ENCODE measurements around the gene ADAM15.
A peak's percentile ranks its signal among the peaks of the same experiment; 100 is the strongest.

The ADAM15 gene

DNA sequence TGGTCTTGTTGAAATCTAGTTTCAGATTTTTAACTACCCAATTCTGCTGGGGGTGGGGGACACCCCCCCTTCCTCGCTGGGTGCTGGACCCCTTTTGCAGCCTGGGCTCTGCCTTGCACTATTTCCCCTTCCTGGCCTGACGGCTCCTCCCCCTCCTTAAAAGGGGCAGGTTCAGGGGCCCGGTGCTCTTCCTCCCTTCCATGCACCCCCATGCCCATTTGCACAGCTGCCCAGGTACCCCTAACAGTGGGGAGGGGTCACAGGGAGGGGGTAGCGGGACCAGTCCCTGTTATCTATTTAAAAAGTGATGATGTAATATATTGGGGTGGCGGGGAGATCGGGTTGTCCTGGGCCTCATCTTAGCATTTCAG lies 33.2 kb upstream of the ADAM15 start:
- peak overlapping the region; percentile 84 to 97 for H3K27ac ChIP-seq
- H3K4me3 ChIP-seq, result peak overlapping the region; percentile 79
- TF ChIP-seq CTCF (IDR thresholded peaks at IDR 0.05), result no peak
- DNase-seq (ENCODE audit: low spot score), result no peak

GRCh38 chr1:155018617-155019348 lies 32.3 kb upstream of the ADAM15 start:
- H3K27ac ChIP-seq, result peak overlapping the region in 1 of 2 donors; percentile 97
- no peak for DNase-seq (ENCODE audit: low spot score)
- TF ChIP-seq CTCF (IDR thresholded peaks at IDR 0.05), result no peak
- no peak overlapping the region for H3K4me3 ChIP-seq

DNA sequence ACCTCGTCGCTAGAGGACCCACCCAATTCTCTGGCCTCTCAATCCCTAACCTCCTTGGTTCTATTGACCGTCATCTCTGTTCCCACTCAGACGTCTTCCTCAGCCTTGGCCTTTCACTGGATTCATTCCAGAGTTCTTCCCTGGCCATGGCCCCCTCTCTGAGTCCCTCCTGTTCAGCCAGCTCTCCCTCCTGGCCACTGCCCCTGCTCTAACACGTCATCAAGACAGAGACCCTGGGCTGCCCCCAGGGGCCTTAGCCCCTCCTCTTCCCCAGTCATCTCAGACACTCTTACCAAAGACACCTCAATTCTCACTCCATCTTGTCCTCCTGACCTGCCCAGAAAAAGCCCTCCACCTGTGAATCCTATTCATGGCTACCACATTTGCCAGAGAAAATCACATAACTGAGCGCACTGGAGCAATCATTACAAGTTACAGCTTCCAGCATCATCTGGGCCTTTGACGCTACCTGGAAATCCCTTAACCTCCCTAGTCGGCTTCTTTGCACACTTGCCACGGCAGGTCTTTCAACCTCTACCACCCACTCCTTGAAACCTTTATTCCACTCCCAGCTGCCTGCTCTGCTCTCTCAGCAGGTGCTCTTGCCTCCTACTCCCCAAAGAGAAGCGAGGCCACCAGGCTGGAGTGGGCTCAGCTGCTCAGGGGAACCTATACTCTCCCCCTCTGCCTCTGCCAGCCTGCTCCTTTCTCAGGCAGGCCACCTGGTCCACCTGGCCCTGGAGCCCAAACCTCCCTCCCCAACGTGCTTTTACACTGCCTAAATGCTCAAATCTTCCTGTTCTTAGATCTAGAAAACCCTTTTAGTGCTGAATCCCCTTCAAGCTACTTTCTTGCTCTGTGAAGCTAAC lies 31.5 kb upstream of the ADAM15 start:
- Histone ChIP-seq H3K4me3 (no peak overlapping the region), H3K27ac (no peak overlapping the region)
- no peak for DNase-seq (ENCODE audit: low spot score)
- TF ChIP-seq CTCF (IDR thresholded peaks at IDR 0.05), result no peak

GRCh38 chr1:155022136-155022926 lies 28.8 kb upstream of the ADAM15 start:
- Histone ChIP-seq H3K4me3 (no peak overlapping the region), H3K27ac (no peak overlapping the region)
- no peak for DNase-seq (ENCODE audit: low spot score)
- no peak for TF ChIP-seq CTCF (IDR thresholded peaks at IDR 0.05)

- H3K27ac ChIP-seq, result no peak overlapping the region
- no peak for TF ChIP-seq CTCF (IDR thresholded peaks at IDR 0.05)
- DNase-seq (ENCODE audit: low spot score), result no peak
- H3K4me3 ChIP-seq, result no peak overlapping the region
These were observed 28.2 kb upstream of the ADAM15 start for GRCh38 chr1:155022927-155023236.

GRCh38 chr1:155023627-155024026 lies 27.5 kb upstream of the ADAM15 start:
- Histone ChIP-seq H3K4me3 (no peak overlapping the region), H3K27ac (no peak overlapping the region)
- no peak for DNase-seq (ENCODE audit: low spot score)
- no peak for TF ChIP-seq CTCF (IDR thresholded peaks at IDR 0.05)

Measured in coronary artery (tissue), 2 donors.